GM12874 (cell line): ENCODE results near the gene ARHGAP19.

ENCODE experiments used
- TF ChIP-seq, protein P1 (sequence below): IDR thresholded peaks from 2 replicates; pipeline ENCODE4 v1.5.1; 2011; ENCODE audit warnings: low read depth, mild to moderate bottlenecking, control low read depth, low read length, moderate library complexity; ENCODE audit not compliant: insufficient read depth

ARHGAP19 gene

DNA sequence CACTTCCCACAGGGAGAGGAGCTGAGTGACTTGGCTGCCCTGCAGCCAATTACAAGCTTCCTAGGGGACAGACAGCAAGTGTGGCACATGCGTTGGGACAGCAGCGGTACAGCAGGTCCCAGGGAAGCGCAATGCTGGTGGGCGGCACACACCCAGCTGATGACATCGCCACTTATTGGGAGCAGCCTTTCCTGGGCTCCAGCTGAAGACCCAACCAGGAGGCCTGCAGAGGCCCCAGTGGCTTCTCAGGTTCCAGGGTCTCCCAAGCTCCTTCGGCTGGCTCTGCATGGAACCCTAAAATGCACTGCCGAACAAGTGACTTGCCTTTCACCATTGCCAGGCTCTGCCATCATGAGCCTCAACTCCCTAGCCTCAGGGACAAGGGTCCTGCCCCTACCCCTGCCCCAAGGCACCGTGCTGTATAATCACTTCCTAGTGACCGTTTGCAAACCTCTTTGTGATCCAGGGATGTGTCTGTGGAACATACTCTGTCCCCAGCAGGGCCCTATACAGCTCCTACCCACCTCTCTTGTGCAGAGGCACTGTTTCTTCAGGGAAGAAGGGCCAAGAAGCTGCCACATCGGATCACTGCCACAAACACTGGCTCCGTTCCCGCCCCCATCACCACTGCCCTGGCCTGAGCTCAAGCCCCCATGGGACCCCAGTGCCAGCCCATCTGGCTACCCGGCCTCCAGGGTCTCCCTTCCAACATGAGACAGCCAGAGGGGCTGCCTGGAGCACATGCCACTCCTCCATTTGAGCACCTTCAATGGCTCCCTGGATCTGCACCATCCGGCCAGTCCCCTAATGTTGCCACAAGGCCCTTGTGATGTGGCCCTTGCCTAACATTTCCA, 87.4 kb downstream of the ARHGAP19 start:
- TF ChIP-seq, protein P1, sequence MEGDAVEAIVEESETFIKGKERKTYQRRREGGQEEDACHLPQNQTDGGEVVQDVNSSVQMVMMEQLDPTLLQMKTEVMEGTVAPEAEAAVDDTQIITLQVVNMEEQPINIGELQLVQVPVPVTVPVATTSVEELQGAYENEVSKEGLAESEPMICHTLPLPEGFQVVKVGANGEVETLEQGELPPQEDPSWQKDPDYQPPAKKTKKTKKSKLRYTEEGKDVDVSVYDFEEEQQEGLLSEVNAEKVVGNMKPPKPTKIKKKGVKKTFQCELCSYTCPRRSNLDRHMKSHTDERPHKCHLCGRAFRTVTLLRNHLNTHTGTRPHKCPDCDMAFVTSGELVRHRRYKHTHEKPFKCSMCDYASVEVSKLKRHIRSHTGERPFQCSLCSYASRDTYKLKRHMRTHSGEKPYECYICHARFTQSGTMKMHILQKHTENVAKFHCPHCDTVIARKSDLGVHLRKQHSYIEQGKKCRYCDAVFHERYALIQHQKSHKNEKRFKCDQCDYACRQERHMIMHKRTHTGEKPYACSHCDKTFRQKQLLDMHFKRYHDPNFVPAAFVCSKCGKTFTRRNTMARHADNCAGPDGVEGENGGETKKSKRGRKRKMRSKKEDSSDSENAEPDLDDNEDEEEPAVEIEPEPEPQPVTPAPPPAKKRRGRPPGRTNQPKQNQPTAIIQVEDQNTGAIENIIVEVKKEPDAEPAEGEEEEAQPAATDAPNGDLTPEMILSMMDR = no peak

DNA sequence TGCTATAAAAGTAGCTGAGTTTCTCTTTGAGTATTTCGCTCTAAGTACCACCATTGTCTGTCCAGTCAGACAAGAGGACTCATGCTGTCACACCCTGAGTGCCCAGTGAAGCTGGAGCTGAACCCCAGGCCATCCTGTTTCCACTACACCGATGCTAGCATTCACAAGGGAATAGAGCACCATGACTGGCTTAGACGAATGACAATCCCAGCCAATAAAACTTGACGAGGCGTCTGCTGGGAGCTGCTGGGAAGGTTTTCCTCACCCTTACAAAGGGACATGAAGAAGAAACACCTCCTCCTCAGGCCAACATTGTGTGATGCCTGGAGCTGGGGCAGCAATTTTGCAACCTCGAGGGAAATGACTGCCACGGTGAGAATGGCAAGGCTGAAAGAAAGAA, 89.2 kb downstream of the ARHGAP19 start:
- TF ChIP-seq, protein P1 = no peak

DNA sequence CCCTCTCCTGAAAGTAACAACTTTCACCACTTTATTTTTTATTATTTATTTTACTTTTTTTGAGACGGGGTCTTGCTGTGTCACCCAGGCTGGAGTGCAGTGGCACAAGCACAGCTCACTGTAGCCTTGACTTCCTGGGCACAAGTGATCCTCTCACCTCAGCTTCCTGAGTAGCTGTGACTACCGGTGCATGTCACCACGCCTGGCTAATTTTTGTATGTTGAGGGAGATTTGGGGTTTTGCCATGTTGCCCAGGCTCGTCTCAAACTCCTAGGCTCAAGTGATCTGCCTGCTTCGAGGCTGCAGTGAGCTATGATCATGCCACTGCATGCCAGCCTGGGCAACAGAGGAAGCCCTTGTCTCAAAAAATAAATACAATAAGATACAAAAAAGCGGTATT, 91.8 kb downstream of the ARHGAP19 start:
- TF ChIP-seq, protein P1 = no peak

DNA sequence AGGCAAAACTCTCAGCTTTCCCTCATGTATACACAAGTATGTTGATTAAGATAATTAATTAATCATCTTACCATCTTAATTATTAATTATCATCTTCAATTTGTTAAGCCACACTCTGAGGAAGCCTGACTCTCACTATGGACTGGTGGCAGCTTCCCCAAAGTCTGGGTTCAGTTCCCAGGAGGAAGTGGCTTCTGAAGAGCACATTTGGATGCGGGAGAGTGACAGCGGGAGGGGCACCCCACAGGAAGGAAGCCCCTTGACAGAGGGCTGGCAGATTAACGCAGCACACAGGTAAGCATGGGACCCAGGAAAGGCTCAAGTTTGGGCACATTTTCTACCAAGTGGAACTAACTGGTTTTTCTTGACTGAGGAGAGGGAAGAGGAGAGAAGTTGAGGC, 93.3 kb downstream of the ARHGAP19 start:
- TF ChIP-seq, protein P1 = no peak

DNA sequence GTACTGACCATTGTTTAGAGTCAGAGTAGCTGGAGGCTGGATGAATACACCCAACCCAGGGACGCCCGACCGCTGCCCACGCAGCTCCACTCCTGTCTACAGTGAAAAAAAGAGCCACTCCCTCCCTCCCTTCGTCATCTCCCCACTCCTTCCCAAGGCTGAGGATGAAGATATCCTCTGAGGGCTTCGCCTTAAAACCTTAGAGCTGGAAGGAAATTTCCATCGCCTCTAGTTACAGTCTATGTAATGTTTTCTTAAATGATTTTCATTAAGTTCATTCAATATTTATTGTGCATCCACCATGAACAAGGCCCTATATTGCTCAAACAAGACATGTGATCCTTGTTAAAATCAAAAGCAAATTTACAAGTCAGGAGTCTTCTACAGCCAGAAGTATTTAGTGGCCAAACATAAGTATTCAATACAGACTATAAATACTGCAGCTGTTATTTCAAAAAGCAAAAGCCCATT, 95.4 kb downstream of the ARHGAP19 start:
- TF ChIP-seq, protein P1 = no peak

DNA sequence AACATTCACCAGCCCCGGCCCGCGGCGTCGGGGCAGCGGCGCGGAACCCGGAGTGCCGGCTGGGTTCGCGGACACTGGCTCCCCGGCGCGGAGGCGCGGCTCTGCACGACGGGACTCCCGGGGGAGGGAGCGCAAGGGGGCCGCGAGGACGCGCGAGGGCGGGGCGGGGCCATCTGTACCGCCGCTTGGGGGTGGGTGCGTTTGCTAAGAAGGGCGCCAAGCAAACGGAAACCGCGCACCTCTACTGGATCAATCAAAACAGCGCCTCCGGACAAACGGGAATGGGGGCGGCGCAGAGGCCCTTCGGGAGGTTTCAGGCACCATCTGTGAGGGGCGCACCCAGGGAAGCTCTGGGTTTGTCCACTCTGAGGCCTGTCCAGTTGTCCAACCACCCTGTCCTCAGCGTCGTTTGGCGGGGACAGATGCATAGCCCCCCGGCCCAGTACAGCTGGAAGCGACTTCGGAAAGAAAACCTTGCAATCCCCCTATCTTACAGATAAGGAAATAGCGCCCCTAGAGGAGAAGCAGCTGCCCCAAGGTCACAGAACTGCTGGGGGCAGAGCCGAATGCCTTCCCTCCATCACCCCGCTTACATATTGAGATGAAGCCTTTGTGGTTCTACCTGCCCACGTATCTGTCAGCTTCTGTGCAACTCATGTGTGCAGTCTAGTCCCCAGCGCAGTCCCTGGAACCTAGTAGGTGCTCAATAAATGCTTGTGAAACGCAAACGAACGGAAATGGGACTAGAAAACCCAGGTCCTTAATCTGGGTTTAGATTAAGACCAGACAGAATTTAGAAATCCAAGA, 96.0 kb downstream of the ARHGAP19 start:
- TF ChIP-seq, protein P1 = peak; percentile 86

DNA sequence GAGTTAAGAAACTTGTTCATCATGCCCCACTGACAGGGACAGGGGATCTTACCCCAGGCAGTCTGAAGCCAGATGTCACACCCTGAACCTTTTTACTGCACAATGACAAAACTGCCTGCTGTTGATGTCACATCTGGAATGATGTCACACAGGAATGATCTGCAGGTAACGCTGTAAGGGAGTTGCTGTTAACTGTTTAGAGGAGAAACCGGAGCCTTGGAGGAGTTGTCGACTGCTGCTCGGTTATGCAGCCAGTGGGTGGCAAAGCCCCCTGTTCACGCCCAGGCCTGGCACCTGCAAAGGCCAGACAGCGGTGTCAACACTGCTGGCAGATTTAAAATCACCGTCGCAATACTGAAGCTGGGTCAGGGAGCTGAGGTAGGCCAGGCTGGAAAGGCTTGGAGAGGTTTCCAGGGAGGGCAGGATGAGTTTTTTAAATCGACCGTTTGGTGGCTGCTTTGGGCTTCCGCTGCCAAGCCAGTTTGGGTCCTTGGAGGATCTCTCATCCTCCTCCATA, 96.7 kb downstream of the ARHGAP19 start:
- TF ChIP-seq, protein P1 = no peak
